HG02610 (cell line): ENCODE measurements around the gene RGS7.

ENCODE experiments used
- ATAC-seq: cut with Tn5 transposase; IDR thresholded peaks from one replicate; pipeline ENCODE4 v1.9.1; 2021; ENCODE audit warnings: mild to moderate bottlenecking, moderate library complexity; ENCODE audit not compliant: unreplicated experiment

Gene RGS7

DNA sequence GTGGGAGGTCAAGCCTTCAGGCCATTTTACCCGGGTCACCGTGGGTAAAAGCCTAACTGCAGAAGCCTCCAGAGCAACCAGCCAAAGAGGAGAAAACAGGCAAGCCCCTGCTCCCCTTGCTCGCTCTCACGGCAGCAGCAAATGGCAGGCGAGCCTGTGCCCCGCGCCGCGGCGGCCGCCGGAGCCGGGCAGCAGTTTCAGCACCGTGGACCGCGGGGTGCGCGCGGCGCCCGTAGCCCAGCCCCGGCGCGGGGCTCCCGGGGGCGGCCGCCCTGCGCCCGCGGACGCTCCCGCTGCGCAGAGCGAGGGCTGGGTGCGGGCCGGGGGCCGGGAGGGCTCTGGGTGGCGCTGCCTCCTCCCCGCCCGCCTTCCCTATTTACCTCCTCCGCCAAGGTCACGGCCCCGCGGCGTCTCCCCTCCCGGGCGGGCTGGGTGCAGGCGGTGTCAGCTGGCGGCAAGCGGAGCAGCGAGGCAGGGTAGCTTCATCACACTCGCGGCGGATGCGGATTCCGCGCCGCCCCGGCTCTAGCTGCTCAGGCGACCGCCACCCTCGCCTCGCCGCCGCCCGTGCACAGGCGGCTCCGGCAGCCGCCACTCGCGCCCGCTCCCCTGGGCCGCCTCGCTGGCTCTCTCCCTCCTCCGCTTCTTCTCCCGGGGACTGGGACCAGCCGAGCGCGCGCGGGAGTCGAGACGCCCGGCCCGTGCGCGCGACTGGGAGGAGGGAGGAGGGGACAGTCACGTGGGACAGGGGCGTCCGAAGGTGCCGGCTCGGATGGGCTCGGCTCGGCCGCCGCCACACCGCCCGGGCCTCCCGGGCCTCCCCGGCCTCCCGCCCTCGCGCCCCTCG, at the start of gene RGS7:
TSS of gene RGS7 (minus strand) at position 687 of the 847 bp plus-strand sequence.
- ATAC-seq = peak; percentile 58

DNA sequence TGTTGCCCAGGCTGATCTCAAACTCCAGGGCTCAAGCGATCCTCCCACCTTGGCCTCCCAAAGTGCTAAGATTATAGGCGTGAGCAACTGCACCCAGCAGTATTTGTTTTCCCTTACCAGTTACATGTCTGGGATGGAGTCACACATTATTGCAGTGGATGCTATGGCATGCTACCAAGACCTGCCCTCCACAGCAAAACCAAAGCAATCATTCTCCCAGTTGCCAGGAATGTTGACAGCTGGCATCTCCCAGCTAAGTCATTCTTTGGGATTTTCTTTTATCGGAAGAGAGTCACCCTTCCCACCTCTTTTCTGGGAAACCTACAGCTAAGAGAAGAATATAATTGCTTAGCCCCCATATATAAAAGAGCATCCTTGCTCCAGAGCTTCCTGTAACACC, 49.4 kb upstream of the RGS7 start:
- no peak for ATAC-seq

DNA sequence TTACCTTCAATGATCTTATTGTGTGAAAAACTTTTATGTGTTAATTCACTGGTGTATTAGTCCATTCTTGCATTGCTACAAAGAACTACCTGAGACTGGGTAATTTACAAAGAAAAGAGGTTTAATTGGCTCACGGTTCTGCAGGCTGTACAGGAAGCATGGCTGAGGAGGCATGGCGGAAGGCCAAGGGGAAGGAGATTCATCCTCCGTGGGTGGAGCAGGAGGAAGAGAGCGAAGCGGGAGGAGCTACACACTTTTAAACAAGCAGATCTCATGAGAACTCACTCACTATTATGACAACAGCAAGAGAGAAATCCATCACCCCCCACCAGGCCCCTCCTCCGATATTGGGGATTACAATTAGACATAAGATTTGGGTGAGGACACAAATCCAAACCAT, 44.2 kb upstream of the RGS7 start:
- ATAC-seq = no peak

DNA sequence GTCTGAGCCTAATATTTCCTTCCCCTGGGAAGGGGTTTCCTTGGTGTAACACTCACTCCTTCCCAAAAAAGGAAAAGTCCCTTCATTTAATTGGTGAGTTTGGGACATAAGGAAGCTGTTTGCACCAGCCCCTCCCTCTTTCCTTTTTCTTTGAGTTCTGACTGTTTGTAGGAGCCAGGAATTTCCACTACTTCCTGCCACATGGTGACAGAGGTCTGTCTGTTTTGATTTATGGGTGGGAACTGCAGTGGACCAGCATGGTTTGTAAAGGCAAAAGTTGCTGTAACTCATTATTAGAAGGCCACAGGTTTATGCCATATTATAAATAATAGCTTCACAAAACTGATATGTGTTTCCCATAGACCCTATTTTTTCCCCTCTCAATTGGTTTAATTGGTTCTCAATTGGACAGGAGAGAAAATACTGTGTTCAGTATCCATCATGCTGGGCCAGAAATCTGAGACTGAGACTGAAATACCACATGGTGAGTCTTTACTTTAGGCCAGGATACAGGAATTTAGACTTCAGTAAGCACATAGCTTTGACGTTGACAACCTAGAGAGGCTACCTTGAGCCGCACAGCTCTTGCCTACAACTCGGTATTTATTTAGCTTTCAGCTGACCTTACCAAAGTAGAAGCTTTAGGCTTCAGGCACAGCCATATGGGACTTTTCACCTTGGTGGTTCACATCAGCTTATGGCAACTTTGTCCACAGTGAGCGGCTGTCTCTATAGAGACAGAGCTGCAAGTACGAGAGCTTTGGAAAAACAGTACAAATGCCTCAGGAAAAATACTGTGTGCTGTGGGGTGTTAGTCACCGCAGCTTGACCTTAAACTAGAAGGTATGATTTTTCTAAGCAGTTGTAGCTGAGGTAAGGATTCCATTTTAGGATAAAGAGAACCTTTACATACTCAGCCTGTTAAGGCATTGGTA, 40.0 kb upstream of the RGS7 start:
- no peak for ATAC-seq

DNA sequence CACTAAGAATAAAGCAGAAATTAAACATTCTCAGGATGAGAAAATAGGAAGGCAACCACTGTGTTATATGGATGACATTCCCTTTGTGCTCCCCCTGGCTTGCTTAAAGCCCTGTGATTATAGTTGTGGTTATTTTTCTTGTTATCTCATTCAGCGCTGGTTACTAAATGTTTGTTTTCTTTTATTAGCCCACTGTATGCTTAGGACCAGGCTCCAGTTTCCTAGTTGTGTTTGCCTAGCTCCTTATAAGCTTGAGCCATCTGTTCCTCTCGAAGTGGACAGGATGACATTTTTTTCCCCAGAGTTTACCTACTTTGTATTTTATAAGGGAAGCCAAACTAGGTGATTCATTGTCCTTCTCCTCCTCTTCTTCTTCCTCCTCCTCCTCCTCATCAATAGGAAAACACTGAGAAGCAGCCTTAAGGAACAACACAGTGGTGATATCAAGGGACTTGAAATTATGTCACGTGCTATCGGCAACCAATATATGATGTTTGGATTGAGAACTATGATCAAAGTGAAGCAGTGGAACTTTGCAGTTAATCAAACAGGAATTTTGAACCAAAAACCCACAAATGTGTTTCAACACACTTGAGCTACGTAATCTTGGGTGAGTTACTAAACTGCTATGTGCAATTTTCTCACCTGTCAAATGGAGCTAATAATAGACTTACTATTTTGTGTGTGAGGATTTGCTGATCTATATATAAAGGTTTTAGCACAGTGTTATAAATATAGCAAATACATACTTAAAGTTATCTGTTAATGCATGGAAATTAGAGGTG, 35.1 kb upstream of the RGS7 start:
- ATAC-seq = no peak

DNA sequence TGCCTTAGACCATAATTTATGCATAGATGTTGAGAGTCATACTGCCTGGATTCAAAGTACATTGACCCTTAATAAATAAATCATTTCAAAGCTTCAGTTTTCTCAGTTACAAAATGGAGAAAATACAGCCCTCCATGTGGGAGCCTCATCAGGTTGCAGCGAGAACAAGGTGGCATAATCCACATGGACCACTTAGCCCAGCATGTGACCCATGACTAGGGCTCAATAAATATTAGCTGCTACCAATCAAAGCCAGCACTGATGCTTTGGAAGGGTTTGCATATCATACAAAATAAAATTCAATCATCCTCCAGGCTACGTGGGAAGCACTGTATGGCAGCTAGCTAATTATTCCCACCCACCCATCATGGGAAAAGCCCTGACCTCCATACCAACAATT, 33.5 kb upstream of the RGS7 start:
- ATAC-seq = no peak

DNA sequence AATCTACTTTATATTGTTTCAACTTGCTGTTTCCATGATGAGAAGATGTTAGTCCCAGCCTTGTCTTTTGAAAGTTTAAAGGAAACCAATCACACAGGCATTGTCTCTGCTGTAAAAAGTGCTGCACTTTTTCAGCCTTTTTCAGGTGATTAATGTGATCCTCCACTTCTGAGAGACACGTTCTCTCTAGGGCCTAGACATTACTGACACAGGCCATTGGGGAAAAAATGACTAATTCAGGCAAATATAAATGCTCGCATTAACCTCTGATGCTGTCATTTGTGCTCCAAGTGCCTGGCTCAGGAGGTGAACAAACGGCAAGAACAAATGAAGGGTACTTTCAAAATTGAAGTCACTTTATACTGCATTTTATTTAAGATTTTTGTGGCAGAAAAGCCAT, 32.4 kb upstream of the RGS7 start:
- no peak for ATAC-seq

DNA sequence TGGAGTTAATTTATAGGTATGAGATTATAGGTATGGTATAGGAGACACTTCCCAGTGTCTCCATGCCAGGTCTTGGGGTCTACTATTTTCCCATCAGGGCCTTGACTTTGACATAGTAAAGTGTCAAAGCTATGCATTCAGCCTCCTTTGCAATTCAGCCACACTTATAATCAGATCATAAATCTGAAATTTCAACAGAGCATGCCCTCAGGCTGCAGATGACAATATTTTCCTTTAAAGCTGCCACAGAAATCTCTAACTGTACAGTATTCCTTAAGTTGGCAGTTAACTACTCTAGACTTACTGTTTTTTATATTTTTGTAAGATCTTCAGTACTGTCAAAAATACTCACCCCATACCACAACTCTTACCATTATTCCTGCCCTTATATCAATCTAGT, 30.2 kb upstream of the RGS7 start:
- ATAC-seq = no peak

DNA sequence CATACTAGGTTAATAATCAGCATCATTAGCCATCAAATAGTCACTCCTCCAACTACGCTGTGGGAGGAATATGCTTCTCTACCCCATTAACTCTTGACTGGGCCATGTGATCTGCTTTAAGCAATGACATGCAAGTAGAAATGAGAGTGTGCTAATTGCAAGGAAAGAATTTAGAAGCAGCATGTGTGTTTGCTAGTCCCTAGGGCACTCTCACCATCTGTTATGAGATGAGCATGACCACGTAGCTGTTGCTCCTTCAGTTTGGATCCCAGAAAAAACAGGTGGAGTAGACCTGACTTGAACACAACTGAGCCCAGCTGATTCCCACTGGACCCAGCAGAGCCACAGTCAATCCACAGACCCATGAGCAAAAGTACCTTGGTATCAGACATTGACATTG, 19.7 kb upstream of the RGS7 start:
- ATAC-seq = no peak

DNA sequence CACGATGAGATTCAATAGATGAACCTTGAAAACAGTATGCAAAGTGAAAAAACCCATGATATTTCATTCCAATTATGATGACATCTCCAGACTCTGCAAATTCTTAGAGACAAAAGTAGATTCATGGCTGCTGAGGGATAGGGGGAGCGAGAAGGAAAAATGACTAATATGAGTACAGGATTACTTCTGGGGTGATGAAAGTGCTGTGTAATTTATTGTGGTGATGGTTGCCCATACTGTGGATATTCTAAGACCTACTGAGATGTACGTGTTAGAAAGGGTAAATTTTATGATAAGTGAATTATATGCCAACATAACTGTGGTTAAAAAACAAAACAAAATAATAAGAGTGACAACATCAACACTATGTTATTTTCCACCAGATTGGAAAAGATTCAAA, 18.9 kb upstream of the RGS7 start:
- ATAC-seq = no peak

DNA sequence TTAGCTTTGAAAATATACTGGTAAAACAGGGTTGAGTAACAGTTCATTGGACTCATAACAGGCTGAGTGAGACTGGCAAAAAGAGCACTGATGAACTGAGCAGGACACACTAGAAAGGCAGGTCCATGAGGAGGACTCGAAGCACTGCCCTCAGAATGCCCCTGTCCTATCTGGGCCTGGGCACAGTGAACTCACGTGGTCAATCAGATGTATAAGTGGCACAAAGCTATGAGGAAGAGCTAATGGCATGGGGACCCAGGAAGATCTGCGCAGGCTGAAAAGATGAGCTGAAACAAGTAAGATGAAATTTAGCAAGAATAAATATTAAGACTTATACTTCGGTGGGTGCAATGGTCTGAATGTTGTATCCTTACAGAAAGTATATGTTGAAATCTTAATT, 9.2 kb upstream of the RGS7 start:
- no peak for ATAC-seq

DNA sequence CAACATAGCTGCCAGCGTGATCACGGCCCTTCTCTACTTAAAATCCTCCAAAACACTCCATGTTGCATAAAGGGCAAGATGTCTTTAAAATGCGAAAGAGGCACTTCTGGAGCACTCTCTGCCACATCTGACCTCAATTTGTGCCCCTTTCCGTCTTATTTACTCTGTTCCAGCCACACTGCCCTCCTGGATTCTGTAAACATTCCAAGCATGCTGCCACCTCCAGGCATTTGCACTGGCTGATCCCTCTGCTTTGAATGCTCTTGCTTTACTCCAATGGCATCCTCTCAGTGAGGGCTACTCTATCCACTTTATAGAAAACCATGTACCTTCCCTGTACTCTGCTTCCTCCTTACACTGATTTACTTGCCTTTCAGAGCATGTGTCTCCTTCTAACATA, 5.3 kb upstream of the RGS7 start:
- no peak for ATAC-seq

DNA sequence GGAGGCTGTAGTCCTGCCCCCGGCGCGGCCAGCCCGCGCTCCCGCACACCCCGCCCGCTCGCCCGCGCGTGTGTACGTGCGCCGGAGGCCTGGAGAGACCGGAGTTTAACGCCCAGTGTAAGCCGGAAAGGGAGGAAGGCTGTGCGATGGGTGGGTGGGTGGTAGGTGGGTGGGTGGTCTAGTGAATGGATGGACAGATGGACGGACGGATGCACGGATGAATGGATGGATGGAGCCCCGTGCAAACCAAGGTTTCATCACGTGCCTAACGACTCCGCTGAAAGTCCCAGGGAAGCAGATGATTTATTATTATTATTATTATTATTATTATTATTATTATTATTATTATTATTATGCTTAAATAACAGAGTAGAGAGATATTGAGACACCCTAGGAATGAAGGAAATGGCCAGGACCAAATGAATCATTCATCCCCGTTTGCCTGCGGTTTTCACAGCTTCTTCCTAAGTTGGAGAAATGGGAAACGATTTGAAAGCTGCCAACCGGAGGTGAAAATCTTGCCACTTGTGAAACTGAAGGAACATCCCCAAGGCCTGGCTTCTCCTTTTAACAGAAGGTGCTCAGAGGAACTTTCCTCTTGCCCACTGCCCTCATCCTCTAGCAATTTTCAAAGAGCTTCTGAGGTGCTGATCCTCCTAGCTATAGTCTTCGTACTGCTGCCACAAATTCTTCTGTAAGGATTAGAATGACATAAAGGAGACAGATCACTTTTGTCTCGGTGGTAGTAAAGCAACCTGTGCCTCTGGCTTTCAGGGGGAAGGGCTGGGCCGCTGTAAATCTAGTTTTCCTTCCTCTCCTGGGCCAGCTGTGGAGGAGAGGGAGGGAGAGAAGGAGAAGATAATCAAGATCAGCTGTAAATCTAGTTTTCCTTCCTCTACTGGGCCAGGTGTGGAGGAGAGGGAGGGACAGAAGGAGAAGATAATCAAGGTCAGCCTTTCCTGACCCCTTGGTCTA, 648 bp upstream of the RGS7 start:
- ATAC-seq = no peak

DNA sequence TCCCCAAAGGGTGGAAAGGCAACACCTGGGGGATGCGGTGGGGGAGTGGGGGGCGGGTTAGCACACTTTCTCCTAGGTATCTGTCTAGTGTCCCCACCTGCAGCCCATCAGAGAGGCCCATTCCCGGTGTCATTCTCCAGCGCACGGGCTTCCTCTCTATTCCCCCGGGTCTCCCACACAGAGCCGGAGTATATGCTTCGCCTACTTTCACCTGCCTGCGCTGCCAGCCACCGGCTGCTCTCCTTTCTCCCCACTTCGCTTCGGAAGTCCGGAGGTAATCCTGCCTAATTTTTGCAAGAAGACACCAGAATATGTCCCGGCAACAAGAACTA, 852 bp downstream of the RGS7 start:
- peak; percentile 11 for ATAC-seq

DNA sequence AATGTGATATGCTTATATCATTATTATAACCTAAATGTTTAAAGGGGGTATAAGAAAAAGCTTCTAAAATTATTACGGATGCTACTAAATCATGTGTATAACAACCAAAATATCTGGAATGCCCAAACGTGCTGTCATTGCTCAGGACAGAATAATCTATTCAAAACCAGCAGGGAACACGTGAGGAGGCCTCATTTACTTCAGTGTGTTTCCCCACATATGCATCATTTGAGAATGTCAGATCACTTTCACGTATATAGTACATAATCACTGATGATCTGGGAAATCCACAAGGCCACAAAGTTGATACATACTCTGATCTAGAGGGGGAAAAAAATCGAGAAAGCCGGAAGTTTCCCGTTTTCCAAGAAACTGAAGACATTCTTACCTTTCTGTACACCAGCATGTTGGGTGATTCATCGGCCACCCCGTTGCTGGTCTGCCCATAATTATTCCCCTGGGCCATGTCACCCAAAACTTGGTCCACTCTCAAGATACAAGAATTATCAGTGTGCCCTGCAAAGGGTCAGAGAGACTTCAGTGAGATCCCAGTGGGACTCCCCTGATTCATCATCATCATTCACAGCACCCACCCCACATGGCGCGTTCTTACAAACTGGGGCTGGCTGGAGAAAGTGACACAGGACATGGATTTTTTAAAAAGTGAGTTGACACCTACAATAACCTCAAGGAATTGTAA, 1.5 kb downstream of the RGS7 start:
- ATAC-seq = no peak

DNA sequence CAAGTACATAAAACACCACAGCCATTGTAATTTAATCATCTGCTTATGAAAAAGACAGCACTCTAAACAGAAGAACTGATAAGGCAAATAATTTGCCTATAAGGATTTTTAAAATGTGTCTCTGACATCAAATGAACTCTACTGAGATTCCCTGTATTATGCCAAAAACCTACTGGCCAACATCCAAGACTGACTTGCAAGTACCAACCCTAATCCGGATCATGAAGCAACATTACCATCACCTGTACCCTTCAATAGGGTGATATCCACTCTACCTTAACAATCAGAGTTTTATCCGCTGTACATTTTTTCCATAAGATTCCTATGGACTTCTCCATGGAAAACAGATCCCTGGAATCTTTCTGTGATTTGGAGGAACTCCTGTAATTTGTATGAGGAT, 4.6 kb downstream of the RGS7 start:
- no peak for ATAC-seq

DNA sequence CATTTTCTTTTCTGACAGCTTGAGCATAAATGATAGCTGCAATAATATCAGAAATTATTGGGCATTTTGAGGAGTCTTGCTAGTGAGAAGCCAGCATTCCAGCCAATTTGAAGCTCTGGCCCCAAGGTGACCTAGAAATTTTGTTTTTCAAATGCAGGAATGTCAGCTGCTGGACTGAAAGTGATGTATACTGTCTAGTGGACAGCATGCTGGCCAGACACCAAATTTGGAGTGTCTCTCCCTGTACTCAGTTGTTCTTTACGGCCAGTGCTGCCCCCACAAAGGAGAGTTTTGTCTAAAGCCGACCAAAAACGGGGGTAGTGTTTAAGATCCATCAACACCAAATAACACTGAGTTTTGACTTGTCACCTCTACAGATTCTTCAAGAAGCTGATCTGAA, 5.2 kb downstream of the RGS7 start:
- no peak for ATAC-seq

DNA sequence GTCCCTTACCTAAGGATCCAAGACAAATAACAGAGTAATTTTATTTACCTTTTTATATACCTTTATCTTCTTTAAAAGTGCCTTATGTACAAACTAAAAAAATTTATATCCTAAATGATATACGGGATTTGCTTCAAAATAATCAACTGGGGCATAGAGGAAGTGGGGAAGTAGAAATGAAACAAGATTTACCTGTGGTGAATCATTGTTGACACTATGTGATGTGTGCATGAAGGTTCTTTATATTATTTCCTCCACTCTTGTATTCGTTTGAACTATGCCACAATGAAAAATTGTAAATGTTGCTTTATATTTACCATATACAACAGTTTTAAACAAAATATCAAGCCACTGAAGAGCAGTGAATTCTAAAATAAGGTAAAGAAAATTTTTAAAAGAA, 13.0 kb downstream of the RGS7 start:
- no peak for ATAC-seq

DNA sequence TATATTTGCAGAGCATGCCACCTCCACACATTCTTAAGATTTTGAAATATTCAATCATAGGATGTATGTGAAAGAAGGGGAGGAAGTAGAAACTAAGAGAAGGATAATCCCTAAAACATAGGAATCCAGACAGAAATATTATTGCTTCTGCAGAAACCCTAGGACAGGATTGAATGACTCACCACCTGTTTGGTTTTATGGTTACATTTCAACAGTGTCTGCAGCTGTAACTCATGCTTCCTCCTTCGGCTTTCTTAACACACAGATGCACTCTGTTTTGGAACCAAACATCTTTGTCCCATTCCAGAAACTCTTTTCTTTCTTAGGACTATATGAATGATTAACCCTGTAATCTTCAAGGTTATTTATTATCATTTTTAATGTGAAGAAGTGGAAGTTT, 20.7 kb downstream of the RGS7 start:
- ATAC-seq = no peak

DNA sequence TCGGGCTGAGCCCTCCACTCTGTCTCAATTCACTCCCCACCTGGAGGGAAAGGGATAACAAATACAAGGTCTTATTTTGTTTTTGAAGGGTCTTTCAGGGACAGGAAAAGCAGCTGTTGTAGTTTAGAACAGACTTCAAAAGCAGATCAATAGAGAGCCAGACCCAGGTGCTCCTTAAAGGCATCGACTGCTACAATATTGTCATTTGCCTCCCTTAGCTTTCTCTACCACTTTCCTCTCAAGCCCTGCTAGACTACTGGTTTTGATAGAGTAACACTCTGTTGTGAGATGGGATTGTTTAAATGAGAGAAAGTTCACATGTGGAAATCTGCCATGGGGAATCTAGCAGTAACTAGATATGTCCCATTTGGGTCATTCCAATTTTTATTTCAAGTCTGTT, 24.0 kb downstream of the RGS7 start:
- no peak for ATAC-seq
